Astrocyte (in vitro differentiated cells and primary cell): ENCODE data around the gene SARDH.

ENCODE experiments used
- EZH2 ChIP-seq: IDR thresholded peaks from 2 replicates; pipeline ENCODE4 v1.6.1; 2012; ENCODE audit warnings: mild to moderate bottlenecking, low read length, inconsistent platforms; ENCODE audit not compliant: insufficient read depth
- TF ChIP-seq, protein P1 (sequence below): IDR thresholded peaks from 2 replicates; pipeline ENCODE4 v1.5.1; 2011; ENCODE audit warnings: low read depth, mild to moderate bottlenecking, inconsistent platforms, low read length, moderate library complexity; ENCODE audit not compliant: insufficient read depth

GRCh38 chr9:133759146-133759900 is 21.2 kb upstream of the SARDH start:
- TF ChIP-seq, protein P1, sequence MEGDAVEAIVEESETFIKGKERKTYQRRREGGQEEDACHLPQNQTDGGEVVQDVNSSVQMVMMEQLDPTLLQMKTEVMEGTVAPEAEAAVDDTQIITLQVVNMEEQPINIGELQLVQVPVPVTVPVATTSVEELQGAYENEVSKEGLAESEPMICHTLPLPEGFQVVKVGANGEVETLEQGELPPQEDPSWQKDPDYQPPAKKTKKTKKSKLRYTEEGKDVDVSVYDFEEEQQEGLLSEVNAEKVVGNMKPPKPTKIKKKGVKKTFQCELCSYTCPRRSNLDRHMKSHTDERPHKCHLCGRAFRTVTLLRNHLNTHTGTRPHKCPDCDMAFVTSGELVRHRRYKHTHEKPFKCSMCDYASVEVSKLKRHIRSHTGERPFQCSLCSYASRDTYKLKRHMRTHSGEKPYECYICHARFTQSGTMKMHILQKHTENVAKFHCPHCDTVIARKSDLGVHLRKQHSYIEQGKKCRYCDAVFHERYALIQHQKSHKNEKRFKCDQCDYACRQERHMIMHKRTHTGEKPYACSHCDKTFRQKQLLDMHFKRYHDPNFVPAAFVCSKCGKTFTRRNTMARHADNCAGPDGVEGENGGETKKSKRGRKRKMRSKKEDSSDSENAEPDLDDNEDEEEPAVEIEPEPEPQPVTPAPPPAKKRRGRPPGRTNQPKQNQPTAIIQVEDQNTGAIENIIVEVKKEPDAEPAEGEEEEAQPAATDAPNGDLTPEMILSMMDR = no peak
- TF ChIP-seq EZH2 = no peak
